ENCODE measurements around the gene EIF4G3. TPM values are rescaled to one million over a fixed set of nuclear protein-coding genes. Genes with fewer than 3 reads are reported as not detected.

The EIF4G3 gene, protein sequence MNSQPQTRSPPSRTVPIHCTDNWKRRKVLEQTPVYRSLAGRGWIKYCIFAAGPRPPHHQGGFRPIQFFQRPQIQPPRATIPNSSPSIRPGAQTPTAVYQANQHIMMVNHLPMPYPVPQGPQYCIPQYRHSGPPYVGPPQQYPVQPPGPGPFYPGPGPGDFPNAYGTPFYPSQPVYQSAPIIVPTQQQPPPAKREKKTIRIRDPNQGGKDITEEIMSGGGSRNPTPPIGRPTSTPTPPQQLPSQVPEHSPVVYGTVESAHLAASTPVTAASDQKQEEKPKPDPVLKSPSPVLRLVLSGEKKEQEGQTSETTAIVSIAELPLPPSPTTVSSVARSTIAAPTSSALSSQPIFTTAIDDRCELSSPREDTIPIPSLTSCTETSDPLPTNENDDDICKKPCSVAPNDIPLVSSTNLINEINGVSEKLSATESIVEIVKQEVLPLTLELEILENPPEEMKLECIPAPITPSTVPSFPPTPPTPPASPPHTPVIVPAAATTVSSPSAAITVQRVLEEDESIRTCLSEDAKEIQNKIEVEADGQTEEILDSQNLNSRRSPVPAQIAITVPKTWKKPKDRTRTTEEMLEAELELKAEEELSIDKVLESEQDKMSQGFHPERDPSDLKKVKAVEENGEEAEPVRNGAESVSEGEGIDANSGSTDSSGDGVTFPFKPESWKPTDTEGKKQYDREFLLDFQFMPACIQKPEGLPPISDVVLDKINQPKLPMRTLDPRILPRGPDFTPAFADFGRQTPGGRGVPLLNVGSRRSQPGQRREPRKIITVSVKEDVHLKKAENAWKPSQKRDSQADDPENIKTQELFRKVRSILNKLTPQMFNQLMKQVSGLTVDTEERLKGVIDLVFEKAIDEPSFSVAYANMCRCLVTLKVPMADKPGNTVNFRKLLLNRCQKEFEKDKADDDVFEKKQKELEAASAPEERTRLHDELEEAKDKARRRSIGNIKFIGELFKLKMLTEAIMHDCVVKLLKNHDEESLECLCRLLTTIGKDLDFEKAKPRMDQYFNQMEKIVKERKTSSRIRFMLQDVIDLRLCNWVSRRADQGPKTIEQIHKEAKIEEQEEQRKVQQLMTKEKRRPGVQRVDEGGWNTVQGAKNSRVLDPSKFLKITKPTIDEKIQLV (N-terminal part only)
- total RNA-seq (2022) (87.6 and 99.0 TPM in 2 replicates), Bru-seq, nascent RNA (percentile 92 among the genes with signal in this experiment), BruChase-seq, experiment 1, labeled RNA remaining after a 6-hour chase (percentile 87 among the genes with signal in this experiment), BruChase-seq, experiment 2, labeled RNA remaining after a 2-hour chase (percentile 86 among the genes with signal in this experiment)
- long read RNA-seq, partial matches to known transcripts, result 39 of 82 reads
- long read RNA-seq, other reads (novel, unspliced or antisense), result 41 of 82 reads

DNA sequence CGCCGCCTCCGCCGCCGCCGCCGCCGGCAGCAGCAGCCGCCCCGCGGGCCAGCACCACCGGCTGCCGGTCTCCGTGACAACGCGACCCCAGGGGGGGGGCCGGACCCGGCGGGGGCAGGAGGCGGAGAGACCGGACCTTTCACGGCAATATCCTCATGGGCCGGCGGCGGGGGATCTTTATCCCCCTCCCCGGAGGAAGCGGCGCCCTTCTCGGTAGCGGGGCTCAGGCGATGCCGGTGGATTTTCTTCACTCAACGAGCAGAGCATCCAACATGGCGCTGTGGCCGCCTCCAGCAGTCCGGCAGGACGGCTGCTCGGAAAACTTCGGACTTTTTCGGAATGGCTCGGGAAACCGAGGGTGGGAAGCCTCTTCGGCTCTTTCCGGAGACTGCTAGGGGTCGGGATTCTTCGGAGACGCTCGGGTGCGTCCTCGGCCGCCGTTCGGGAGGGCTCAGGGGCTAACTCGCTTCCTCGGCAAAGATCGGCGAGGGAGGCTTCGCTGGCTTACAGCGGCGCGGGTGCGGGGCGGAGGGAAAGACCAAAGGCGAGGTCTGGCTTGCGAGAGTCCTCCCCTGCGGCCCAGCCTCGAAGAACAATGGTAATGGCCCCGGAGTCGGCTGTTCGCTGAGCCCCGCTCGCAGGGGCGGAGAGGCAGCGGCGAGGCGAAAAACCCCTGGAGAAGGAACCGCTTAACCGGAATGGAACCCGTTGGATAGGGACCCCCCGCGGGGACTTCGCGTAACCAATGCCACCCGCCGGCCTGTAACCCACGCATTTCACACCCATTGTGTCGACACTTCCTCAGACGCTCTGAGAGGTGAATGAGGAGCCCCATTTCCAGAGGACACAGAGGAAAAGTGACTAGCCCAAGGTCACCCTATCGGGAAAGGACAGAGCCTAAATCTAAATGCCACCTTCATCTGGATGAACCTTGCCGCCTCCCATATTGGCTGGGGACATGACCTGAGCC lies at the start of gene EIF4G3:
TSS of gene EIF4G3 (minus strand) at position 312 of the 970 bp plus-strand sequence. CDS start 174,155 bp downstream, outside the sequence.
- H3K4me3 Mint-ChIP-seq (ENCODE audit: unreplicated experiment), result peak within 1 kb of the TSS; percentile 84
- no peak for TF ChIP-seq CTCF (IDR thresholded peaks at IDR 0.05; ENCODE audit: unreplicated experiment)
- POLR2A ChIA-PET, result interaction anchor here (0.7 kb wide), 1 partner anchor 272 kb away, joined by 4 read pairs; no protein-coding TSS in a partner anchor

GRCh38 chr1:21225065-21225464 lies 48.4 kb upstream of the EIF4G3 start:
- no peaks in the 10 kb centered on the region for H3K4me1 Mint-ChIP-seq (ENCODE audit: insufficient read depth, unreplicated experiment)
- no peaks in the 10 kb centered on the region for H3K27me3 Mint-ChIP-seq (ENCODE audit: insufficient read depth, unreplicated experiment)
- no peaks in the 10 kb centered on the region for H3K9me3 Mint-ChIP-seq (ENCODE audit: unreplicated experiment)
- H3K4me3 Mint-ChIP-seq (ENCODE audit: unreplicated experiment), result no peak overlapping the region
- H3K36me3 Mint-ChIP-seq (ENCODE audit: insufficient read depth, unreplicated experiment), result peaks cover 25% of the 10 kb centered on the region
- no peak overlapping the region for H3K27ac Mint-ChIP-seq (ENCODE audit: low read depth, unreplicated experiment)
- no TSS peak for BruUV-seq (replicated peaks)
- no peak for TF ChIP-seq CTCF (IDR thresholded peaks at IDR 0.05; ENCODE audit: unreplicated experiment)
- CTCF ChIA-PET, result interaction anchor here (0.6 to 0.8 kb wide), 3 partner anchors 11 to 557 kb away, joined by 3 read pairs; no protein-coding TSS in a partner anchor
- POLR2A ChIA-PET, result no interaction called here
- intact Hi-C loops (cut with micrococcal nuclease), result no loop called here
- no peak for DNase-seq (ENCODE audit: unreplicated experiment)

More for the DNA sequence above, at the start of gene EIF4G3:
- no peaks in the 10 kb centered on the region for H3K27me3 Mint-ChIP-seq (ENCODE audit: insufficient read depth, unreplicated experiment)
- BruUV-seq (replicated peaks), result no TSS peak
- CTCF ChIA-PET, result interaction anchor here (0.6 to 1.1 kb wide), 3 partner anchors 11 to 20 kb away, joined by 3 to 4 read pairs (median 4); no protein-coding TSS in a partner anchor
- H3K9me3 Mint-ChIP-seq (ENCODE audit: unreplicated experiment), result no peaks in the 10 kb centered on the region
- H3K4me1 Mint-ChIP-seq (ENCODE audit: insufficient read depth, unreplicated experiment), result peaks cover 17% of the 10 kb centered on the region
- peak within 1 kb of the TSS; percentile 90 for H3K27ac Mint-ChIP-seq (ENCODE audit: low read depth, unreplicated experiment)
- DNase-seq (ENCODE audit: unreplicated experiment), result peak; percentile 98
- intact Hi-C loops (cut with micrococcal nuclease), result no loop called here
- H3K36me3 Mint-ChIP-seq (ENCODE audit: insufficient read depth, unreplicated experiment), result no peaks in the 10 kb centered on the region

DNA sequence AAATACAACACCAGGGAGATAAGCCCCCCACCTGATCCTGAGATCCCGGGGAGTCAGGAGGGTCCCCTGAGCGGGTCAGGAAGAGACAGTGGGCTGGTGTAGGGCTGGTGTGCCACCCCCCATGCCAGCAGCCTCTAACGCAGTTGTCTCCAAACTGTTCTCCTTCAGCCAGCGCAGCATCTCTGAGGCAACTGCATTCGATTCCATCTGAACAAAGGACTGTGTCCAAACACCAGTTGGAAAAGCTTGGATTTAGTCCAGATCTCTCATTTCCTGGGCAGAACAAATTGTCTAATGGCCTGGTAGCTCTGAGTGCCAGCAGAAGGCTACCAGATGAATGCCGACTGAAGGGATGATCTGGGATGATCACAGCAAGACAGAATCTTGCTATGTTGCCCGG lies 44.1 kb upstream of the EIF4G3 start:
- BruUV-seq (replicated peaks), result no TSS peak
- no peak for TF ChIP-seq CTCF (IDR thresholded peaks at IDR 0.05; ENCODE audit: unreplicated experiment)

More for the DNA sequence above, 44.1 kb upstream of the EIF4G3 start:
- intact Hi-C loops (cut with micrococcal nuclease), result no loop called here
- no peak for DNase-seq (ENCODE audit: unreplicated experiment)
- ChIA-PET POLR2A (no interaction called here), CTCF (no interaction called here)
- Mint-ChIP-seq H3K9me3 (ENCODE audit: unreplicated experiment) (no peaks in the 10 kb centered on the region), H3K4me3 (ENCODE audit: unreplicated experiment) (no peak overlapping the region), H3K36me3 (ENCODE audit: insufficient read depth, unreplicated experiment) (peaks cover 37% of the 10 kb centered on the region), H3K4me1 (ENCODE audit: insufficient read depth, unreplicated experiment) (no peaks in the 10 kb centered on the region), H3K27me3 (ENCODE audit: insufficient read depth, unreplicated experiment) (no peaks in the 10 kb centered on the region), H3K27ac (ENCODE audit: low read depth, unreplicated experiment) (no peak overlapping the region)

Measured in MCF 10A (cell line).